SU-DHL-6 (cell line): ENCODE results near the gene PRR36.

Experiments used
- EZH2phosphoT487 ChIP-seq: fragments of 200-600 bp; sonication (generic), shearing (Covaris generic); conservative IDR thresholded peaks from 2 replicates; pipeline ENCODE4 v1.6.1; 2018; ENCODE audit warnings: mild to moderate bottlenecking, antibody characterized with exemption, low read length, moderate library complexity, mixed read lengths
- TF ChIP-seq, protein P1 (sequence below): fragments of 200-600 bp; sonication (generic); IDR thresholded peaks from one replicate; pipeline ENCODE4 v1.5.1; 2017; ENCODE audit warnings: antibody characterized with exemption, mild to moderate bottlenecking, low read length, moderate library complexity; ENCODE audit not compliant: insufficient read depth, poor library complexity, severe bottlenecking

GRCh38 chr19:7919610-7920518, 45.7 kb upstream of the PRR36 start, which contains the start of gene SNAPC2:
- TF ChIP-seq, protein P1, sequence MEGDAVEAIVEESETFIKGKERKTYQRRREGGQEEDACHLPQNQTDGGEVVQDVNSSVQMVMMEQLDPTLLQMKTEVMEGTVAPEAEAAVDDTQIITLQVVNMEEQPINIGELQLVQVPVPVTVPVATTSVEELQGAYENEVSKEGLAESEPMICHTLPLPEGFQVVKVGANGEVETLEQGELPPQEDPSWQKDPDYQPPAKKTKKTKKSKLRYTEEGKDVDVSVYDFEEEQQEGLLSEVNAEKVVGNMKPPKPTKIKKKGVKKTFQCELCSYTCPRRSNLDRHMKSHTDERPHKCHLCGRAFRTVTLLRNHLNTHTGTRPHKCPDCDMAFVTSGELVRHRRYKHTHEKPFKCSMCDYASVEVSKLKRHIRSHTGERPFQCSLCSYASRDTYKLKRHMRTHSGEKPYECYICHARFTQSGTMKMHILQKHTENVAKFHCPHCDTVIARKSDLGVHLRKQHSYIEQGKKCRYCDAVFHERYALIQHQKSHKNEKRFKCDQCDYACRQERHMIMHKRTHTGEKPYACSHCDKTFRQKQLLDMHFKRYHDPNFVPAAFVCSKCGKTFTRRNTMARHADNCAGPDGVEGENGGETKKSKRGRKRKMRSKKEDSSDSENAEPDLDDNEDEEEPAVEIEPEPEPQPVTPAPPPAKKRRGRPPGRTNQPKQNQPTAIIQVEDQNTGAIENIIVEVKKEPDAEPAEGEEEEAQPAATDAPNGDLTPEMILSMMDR, result no peak
- no peak for TF ChIP-seq EZH2phosphoT487
